Stimulated activated CD8-positive, alpha-beta memory T cell treated with anti-CD3 and anti-CD28 coated beads, Interleukin-12 subunit alpha, Interleukin-12 subunit beta, amount 100 ng/mL, for 4 hours (primary cell): ENCODE results near the gene GGN.
A peak's percentile ranks its signal among the peaks of the same experiment; 100 is the strongest.
"Not testable (repeated sequence)": the region's sequence is repeated elsewhere in the genome, so short reads cannot be mapped to it uniquely, and the experiment has no call there.

Source experiments
- DNase-seq: peaks from one replicate; pipeline ENCODE4 v3.0.0-alpha.2; 2020; ENCODE audit warnings: low read depth

The GGN gene

GRCh38 chr19:38362076-38362945, 25.5 kb downstream of the GGN start:
- DNase-seq = peak; percentile 32

DNA sequence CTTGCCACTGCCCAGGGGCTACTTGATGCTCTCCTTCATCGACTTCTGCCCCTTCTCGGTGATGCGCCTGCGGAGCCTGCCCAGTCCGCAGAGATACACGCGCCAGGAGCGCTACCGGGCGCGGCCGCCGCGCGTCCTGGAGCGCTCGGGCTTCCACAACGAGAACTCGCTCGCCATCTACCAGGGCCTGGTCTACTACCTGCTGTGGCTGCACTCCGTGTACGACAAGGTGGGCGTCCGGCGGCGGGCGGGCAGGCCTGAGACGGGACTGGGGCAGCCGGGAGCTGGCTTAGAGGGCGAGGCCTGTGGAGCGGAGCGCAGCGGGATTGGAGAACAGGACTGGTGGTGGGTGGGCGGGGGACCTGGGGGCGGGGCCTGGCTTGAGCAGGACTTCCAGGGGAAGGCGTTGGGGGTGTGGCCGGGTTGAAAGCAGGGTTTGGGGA, 26.2 kb downstream of the GGN start:
- DNase-seq = peak; percentile 39

DNA sequence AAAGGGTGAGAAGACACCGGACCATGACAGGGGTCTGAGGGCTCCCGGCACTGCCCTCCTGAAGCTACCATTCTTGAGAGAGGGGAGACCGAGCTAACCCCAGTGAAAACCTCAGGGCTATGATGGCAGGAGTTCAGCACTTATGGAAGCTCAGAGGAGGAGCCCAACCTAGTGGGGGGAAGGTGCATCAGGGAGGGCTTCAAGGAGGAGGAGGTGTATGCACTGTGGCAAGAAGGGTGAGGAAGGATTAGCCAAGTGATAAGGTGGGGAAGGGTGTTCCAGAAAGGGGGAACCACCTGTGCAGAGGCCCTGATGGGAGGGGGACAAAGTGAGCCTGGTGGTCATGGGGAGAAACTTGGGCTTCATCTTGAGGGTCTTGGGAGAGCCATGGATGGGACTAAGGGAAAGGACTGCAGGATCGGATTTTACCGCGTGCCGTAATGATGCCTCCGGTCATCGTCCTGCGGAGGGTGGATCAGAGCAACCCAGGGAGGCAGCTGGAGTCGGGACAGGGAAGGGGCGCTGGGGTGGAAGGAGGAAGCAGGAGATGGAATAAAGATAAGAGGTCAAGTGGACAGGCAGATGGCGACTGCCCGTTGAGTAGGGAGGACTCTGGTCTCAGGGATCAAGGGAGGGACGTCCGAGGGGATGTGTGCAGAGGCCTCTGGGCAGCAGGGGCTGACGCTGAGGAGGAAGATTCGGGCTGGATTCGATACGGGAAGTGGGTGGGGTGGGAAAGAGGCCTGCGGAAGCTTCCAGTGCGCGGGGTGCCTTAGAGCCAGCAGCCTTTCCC, 26.8 kb downstream of the GGN start:
- no peak for DNase-seq

GRCh38 chr19:38360351-38360750, 27.5 kb downstream of the GGN start:
- no peak for DNase-seq

DNA sequence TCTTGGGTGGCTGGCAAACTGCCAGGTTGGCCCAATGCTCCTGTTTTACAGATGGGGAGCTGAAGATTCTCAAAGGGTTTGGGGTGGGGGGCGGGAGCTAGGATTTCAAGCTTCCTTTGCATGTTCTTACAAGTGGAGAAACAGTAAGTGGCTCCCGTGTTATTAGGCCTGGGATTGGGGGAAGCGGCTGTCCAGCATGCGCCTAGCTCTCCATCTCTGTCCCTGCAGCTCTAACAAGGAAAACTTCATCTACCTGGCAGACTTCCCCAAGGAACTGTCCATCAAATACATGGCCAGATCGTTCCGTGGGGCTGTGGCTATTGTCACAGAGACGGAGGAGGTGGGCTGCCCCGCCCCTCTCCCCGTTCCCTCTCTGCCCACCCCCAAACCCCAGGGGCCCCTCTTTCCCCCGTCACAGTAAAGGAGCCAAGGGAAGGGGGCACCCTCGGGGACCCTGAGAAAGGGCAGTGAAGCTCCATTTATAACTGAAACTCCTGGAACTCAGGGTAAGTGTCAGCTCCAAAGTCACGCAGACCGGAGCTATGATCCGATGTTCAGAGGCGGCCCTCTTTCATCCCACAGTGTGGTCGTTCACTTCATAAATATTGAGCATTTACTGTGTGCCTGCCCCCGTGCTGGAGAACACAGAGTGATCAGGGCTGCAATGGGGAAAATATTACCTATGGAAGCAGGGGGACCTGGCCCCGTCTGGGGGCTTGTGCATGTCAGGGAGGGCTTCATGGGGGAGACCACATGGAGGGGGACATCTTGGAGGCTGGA, 28.4 kb downstream of the GGN start:
- DNase-seq = no peak

GRCh38 chr19:38358071-38358470, 29.8 kb downstream of the GGN start:
- no peak for DNase-seq

- no peak for DNase-seq
Measured at GRCh38 chr19:38355728-38356725, 31.8 kb downstream of the GGN start.

GRCh38 chr19:38352611-38353010, 35.2 kb downstream of the GGN start:
- no peak for DNase-seq

- no peak for DNase-seq
Measured at GRCh38 chr19:38351865-38352395, 35.9 kb downstream of the GGN start.

DNA sequence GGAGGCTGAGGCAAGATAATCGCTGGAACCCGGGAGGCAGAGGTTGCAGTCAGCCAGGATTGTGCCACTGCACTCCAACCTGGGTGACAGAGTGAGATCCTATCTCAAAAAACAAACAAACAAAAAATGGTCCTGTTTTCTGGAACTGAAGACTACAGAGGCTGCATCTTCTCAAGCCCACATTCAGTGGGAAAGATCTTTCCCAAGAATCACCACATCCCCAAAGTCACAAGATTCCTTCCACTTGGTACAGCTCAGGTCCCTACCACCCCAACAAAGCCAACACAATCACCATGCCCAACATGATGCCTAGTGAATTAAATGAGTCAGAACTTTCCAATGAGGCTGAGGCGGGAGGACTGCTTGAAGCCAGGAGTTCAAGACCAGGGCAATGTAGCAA, 37.0 kb downstream of the GGN start:
- no peak for DNase-seq

DNA sequence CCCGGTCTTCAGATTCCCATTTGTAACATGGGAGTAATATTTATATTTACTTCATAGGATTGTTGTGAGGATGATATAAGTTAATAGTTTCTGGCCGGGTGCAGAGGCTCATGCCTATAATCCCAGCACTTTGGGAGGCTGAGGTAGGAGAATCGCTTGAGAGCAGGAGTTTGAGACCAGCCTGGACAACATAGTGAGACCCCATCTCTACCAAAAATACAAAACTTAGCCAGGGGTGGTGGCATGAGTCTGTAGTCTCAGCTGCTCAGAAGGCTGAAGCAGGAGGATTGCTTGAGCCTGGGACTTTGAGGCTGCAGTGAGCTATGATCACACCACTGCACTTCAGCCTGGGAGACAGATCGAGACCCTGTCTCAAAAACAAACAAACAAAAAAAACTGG, 41.0 kb downstream of the GGN start:
- DNase-seq = no peak

GRCh38 chr19:38340927-38341326, 46.9 kb downstream of the GGN start:
- no peak for DNase-seq

GRCh38 chr19:38339011-38339410, 48.8 kb downstream of the GGN start:
- DNase-seq = not testable (repeated sequence)

- no peak for DNase-seq
Measured at GRCh38 chr19:38337360-38337653, 50.5 kb downstream of the GGN start.

GRCh38 chr19:38336638-38337359, 51.0 kb downstream of the GGN start:
- DNase-seq = peak; percentile 89

- peak; percentile 85 for DNase-seq
Measured at GRCh38 chr19:38335949-38336637, 51.7 kb downstream of the GGN start.
